HG03565 (cell line): ENCODE data around the gene BROX.
"Not testable (repeated sequence)": the region's sequence is repeated elsewhere in the genome, so short reads cannot be mapped to it uniquely, and the experiment has no call there.

ENCODE experiments used
- ATAC-seq: cut with Tn5 transposase; IDR thresholded peaks from one replicate; pipeline ENCODE4 v1.9.1; 2021; ENCODE audit warnings: mild to moderate bottlenecking, moderate library complexity; ENCODE audit not compliant: unreplicated experiment

The BROX gene

DNA sequence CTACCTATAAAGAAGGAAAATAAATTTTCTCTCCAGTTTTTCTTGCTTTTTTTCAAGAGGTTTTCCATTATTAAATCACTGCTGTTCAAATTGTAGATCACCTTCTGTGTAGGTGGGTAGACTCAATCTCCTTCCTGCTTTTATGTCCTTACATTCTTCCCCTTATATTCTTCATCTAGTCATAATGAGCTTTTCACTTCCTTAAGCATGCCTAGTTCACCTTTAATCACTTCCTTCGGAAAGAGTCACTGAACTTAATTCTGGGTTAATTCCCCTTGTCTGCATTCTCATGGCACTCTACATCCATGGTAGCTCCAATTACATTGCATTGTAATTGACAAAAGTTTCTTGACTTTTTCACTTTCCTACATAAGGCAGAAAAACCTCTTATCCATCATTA, 18.5 kb downstream of the BROX start:
- no peak for ATAC-seq

DNA sequence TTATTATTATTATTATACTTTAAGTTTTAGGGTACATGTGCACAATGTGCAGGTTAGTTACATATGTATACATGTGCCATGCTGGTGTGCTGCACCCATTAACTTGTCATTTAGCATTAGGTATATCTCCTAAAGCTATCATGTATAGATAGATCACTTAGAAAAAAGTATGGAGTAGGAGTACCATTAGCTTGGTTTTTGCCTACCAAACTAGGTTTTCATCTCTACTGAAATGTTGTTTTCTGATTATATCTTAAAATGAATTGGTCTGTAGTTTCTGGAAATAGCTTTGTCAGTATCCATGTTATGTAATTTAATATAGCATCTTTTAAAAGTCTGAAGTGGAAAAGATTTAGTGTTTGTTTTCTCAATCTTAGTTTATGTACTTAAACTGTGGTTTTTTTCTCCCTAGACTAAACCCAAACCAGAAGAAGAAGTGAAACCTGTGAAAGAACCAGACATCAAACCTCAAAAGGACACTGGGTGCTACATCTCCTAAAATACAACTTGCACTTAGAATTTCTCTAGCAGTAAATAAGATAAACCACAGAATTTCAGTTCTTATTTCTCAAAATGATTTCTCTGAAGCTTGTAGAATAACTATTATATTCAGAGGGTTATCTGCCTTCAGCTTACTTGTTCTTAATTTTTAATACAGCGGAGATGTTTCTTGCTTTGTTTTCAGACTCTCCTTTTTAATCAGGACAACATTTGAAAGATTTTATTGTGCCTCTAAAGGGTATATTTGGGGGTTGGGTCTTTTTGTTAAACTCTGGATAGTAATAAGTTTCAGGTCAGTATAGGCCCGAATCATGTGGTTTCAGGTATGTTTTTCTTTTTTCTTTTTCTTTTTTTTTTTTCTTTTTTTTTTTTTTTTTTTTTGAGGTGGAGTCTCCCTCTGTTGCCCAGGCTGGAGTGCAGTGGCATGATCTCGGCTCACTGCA, 20.1 kb downstream of the BROX start:
- ATAC-seq: peak; percentile 97

DNA sequence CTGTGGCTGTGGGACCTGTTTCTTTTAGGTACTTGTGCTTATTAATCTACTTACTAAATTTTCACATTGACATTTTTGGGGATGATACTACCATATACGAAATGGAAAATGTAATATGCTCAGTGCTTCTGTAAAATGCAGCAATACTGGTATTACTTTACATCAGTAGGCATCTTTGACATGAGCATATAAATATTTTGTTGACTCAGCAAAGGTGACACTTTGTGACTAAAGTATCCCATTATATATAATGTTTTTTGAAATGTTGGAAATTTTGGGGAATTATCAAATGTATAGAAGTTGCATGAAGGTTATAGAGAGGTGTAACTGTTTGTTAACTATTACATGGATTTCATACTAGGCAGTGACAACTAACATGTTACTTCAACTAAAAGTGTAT, 22.4 kb downstream of the BROX start:
- no peak for ATAC-seq

DNA sequence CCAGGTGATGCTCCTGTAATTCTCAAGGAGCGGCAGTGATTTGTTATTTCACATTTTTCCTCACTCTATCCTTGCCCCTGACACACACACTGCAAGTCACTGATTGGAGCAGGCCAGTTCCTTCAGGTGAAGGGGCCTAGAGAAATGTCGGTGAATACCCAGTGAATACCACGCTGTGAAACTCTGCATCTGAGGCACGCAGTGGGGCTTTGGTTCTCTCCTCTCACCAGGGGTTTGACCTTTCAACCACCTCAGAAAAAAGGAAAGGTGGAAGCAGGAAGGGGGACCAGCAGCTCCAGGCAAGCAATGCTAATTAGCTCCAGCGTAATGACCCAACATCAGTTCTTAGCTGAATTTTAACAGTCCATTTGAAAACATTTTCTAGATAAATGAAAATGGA, 24.1 kb downstream of the BROX start:
- ATAC-seq: no peak

DNA sequence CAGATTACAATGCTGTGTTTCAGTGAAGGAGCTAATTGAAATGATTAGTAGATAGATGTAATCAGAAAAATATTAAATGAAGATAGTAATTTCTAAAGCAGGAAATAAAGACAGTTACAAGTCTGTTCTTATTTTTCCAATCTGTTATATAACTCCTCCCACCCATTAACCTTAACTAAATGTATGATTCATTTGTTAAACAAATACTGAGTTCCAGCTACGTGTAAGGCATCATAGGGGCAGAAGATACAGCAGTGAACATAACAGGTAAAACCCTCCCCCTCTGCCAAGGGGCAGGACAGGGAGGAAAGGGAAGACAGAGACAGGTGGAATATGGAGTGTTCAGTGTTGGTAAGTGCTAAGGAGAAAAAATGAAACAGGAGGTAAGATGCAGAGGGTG, 24.6 kb downstream of the BROX start, which contains the start of gene FAM177B:
FAM177B (plus strand) TSS at position 231 of the 400 bp plus-strand sequence. CDS start 9,344 bp downstream, outside the sequence.
- no peak for ATAC-seq

DNA sequence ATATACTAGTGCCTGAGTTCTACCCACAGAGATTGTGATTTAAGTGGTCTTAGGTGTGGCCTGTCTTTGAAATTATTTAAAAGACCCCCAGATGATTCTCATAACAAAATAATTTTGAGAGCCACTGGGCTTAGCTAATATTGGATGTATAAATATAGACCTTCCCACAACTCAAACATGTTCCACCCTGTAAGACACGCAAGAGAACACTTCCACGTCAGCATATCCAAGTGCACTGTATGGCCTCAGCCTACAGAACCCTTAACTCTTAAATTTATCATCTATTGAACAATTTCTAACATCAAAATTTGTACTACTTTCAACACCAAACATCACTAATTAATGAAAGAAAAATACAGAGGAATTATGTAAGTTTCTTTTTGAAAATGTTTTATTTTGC, 27.1 kb downstream of the BROX start:
- ATAC-seq: no peak

DNA sequence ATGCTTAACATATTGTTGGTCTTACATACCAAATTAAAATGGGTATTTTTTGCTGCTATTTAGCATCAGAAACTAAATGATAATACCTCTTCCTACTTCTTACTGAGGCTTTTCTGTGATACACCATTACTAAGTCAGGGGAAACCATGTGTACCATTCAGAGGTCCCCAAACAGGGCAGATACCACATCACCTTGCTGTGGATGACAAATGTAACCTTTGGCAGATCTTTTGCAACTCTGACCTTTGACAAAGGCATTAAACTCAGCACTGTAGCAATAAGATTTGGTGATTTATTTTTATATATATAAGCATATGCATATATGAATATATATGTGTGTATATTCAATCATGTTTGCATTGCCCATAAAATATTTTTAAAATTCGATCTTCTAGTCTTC, 27.6 kb downstream of the BROX start:
- ATAC-seq: no peak

DNA sequence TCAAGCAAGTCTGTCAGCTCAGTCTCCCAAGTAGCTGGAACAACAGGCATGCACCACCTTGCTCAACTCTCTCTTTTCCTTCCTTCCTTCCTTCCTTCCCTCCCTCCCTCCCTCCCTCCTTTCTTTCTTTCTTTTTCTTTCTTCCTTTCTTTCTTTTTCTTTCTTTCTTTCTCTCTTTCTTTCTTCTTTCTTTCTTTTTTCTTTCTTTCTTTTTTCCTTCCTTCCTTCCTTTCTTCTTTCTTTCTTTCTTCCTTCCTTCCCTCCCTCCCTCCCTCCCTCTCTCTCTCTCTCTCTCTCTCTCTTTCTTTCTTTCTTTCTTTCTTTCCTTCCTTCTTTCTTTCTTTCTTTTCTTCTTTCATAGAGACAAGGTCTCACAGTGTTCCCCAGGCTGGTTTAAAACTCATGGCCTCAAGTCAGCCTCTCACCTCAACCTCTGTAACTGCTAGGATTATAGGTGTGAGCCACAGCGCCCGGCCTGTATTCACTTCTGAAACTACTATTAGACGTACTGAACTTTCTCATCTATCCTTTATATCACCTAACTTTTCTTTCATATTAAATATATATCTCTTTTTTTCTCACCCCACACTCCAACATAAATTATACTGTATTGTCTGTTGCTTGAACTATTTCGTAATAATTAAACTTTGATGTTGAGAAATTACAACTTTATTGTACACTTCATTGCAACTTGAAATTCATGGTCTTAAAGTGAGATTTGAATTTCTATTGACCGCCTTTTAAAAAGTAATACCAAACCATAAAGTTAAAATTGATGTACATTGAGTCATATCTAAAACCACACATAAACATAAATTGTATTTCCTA, 29.5 kb downstream of the BROX start:
- not testable (repeated sequence) for ATAC-seq

DNA sequence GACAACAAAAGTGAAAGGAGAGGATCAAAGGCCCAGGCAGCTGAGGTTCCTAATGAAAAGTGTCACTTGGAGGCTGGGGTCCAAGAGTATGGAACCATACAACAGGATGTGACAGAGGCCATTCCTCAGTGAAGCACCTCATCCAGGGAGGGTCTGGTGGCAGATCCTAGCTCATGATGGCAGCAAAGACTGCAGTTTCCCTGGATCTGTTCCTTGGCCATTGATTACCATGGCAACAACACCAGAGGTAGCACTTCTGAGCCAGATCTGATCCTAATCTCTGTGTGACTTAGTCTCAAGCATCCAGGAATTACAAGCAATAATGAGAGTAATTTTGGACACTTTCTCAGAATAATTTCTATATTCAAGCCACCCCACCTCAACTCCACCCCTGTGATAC, 37.6 kb downstream of the BROX start:
- no peak for ATAC-seq

DNA sequence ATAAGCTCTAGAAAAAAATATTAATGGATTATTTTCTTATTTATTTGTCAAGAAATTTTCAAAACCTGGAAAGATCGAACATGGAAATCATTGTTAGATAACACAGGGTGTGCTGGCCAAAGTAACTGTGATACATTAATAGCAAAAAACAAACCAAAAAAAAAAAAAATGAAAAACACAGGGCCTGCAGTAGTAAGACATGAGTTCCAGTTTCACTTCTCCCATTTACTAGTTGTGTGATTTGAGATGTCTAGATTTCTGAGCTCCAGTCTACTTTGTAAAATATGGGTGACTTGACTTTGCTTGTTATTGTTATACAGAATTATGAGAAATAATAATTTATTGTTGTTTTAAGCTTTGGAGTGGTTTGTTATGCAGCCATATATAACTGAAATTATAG, 38.3 kb downstream of the BROX start:
- peak; percentile 82 for ATAC-seq

DNA sequence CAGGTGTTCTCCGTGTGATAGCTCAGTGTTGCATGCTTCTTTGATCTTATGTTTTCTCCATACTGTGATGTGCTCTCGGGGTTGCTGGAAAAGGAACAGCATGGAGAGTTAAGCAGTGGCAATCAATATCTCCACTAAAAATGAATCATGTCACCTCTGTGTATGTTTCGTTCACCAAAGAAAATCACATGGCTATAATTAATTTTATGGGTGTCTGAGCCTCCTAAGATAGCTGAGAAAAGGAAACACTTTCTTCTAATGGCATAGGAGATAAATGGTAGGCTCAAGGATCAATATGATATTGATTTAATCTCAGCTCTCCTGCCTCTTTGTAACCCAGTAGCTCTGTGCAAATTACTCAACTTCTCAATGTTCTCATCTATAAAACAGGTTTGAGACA, 38.9 kb downstream of the BROX start:
- no peak for ATAC-seq

DNA sequence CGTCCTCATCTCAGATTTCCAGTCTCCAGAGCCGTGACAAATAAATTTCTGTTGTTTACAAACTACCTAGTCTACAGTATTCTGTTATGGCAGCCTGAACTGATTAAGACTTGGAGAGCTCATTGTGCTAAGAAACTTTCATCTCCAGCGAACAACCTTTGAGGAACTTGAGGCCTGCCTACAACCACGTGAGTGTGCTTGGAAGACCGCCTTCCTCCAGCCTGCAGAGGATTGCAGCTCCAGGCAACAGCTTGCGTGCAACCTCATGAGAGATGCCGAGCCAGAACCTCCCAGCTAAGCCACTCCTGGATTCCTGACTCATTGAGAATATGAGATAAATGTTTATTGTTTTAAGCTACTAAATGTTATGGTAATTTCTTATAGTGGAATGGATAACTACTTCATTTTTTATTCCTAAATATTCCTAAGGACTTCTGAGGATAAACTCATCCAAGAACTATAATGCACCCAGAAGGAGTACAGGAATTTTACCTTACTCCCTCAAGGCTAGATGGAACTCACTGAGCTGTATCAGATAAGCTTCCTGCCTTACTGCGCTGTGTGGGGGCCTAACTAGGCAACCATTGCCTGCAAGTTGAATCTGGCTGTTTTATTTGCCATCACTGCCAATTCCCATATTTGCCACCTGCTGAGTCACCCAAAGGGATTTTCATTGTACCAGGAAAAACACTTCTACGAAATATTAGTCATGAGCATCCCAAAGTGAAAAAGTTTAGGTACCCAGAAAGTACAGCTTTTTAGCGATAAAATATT, 42.2 kb downstream of the BROX start:
- no peak for ATAC-seq

DNA sequence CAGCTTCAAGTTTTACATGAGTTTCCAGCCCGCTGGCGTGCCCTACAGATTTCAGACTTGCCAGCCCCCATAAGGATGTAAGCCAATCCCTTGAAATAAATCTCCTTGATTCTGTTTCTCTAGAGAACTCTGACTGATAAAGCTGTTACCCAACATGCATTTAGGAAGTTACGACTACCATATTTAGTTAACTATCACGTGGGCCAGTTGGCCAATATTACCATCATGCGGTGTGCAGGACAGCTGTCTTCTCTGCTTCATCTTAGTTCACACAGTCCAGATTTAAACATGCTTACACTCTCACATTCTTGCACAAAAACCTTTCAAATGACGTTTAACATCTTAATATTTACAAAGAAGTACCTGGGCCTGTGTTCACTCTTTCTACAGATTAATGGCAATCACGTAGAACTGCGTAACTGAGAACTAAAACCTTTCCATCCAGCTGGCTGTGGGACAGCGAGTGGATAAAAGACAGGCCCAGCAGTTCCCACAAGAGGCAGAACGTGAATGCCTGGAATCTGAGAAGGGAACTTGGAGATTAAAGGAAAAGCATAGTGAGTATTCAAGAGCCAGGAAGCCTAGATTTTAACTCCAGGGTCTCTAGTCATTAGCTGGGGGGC, 45.4 kb downstream of the BROX start:
- ATAC-seq: no peak

DNA sequence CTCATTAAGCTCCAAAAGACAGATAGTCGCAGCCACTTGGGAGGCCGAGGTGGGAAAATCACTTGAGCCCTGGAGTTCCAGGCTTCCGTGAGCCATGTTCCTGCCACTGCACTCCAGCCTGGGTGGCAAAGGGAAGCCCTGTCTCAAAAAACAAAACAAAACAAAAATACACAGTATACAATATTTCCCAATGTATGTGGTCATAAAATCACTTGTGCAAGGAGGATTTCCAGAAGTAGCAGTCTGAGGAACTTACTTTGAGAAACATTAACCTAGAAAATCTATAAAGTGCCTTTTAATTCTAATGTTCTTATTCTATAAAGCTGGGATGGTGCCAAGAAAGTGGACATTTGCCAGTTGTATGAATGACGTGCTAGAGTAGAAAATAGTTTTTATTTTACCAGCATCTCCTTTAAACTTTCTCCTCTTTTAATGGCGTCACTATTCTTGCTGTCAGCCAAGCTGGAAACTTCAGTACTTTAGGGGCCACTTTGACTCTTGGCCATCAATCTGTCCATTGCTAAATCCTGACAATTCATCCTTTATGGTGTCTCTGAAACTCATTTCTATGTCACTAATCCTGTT, 47.2 kb downstream of the BROX start:
- ATAC-seq: no peak

DNA sequence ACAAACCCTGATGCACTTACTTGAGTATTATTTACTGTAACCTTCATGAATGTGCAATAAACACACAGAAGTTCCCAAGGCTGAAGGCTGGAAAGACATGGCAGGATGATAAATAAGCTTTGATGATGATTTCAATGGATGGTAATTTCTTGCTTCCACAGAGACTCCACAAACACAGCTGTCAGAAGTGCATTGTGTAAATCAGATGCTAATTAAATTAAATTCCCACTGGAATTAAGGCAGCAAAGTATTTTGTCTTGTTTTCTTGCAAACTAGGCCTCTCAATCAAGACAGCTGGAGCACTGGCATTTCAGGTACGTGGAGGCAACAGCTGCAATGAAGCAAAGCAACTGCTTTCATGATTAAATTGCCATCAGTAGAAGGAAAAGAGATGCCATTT, 48.7 kb downstream of the BROX start:
- no peak for ATAC-seq

DNA sequence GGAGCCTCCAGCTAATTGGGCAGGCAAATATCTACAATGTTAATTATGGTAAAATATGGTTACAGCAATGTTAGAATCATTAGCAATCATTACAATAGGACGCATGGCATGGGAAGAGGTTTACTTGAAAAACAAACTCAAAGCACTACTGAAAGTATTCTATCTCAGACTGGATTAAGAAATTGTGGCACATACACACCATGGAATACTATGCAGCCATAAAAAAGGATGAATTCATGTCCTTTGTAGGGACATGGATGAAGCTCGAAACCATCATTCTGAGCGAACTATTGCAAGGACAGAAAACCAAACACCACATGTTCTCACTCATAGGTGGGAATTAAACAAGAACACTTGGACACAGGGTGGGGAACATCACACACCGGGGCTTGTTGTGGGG, 49.8 kb downstream of the BROX start:
- not testable (repeated sequence) for ATAC-seq

DNA sequence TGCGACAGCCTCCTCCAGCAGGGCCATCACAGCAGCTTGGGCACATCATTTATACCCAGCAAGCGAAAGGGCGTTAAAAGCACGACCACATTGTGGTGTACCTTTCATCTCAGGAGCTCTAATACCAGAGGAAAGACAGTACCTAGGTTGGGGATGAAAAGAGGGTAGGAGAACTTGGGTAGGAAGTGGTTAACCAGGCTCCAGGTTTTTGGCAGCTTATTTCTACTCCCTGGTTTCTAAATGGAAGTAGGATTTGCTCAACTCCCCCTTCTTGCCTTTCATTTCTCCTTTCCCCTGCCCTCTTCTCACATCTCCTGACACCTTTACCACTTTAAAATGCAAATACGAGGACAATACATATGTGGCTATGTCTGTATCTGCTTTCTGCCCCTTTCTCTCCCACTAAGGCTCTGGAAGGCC, 54.8 kb downstream of the BROX start:
- no peak for ATAC-seq

DNA sequence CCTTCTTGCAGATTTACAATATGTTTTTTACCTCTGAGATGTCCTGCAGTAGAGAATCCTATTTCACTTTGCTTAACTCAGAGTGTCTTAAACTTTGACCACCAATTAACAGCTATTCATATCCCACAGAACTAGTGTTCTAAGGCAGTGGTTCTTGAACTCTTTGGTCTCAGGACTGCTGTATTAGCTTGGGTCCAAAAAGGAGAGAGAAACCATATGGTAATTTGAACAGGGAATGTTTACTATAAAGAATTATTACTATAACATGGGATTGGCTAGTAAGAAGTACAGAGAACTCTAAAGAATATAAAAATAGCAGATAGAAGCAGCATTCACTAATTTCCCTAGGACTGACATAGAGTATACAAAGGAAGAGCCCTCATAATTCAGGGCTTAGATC, 56.2 kb downstream of the BROX start:
- ATAC-seq: no peak

DNA sequence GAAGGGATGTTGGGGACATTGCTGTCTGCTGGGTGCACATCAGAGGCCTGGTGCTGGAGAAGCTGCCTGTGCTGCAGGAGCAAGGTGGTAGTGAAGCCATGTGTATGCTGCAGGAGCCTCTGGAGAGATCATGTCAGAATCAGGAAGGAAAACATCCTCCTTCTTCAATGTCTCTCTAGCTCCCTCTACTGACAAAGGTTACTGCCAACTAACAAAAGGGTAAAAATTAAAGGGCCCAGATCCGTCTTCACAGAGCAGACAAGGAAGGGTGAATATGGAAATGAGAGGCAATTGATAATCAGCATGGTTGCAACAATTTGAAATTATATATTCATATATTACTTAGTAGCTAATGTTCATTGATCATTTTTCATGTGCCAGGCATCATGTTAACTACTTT, 56.8 kb downstream of the BROX start:
- ATAC-seq: no peak

DNA sequence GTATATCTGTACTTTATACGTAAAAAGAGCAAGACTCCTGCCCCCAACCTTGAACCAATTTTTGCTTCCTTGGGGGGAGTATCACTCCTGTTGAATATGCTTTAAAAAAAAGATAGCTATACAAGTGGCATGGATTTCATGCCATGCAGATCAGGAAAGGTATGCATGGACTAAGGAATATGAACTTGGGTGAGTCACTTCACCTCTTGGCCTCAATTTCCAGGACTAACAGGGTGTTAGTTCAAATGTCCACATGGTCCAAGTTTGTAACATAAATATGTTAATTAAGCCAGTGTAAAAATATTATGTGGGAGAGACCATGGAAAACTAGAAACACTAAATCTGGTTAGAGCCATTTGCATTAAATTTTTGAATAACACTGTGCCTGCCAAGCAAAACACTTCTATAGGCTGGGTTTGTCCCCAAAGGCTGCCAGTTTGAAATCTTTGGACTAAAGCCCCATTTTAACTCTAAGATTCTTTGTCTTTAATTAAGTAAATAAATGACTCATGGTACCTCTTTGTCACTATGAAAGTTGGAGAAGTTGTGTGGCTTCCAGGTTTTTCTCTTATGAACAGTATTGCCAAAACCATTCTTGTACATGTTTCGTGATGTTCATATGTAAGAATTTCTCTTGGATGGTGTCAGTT, 57.7 kb downstream of the BROX start:
- ATAC-seq: no peak
